Left kidney (tissue), 8 donors: ENCODE data around the gene TFCP2L1. TPM values are rescaled to one million over a fixed set of nuclear protein-coding genes. Genes with fewer than 3 reads are reported as not detected.
"Not testable (repeated sequence)": the region's sequence is repeated elsewhere in the genome, so short reads cannot be mapped to it uniquely, and the experiment has no call there.

ENCODE experiments used
- DNase-seq: peaks from one replicate; pipeline ENCODE4 v3.0.0-alpha.2; 2013
- long read RNA-seq, 8 donors: transcript quantifications; one replicate each; lab custom pipeline, GENCODE V29; 2026
- polyA plus RNA-seq: library from polyadenylated mRNA; unstranded; fragments of 120-200 nt; gene quantifications from one replicate; pipeline ENCODE4 v1.2.1, GENCODE V29; 2013; ENCODE audit not compliant: insufficient read length

Gene TFCP2L1
- polyA plus RNA-seq: 68.0 TPM
- long read RNA-seq, donor 1, full-length matches to known transcripts: 17 of 25 reads
- long read RNA-seq, donor 1, partial matches to known transcripts: 8 of 25 reads
- long read RNA-seq, donor 1, other reads (novel, unspliced or antisense): 0 of 25 reads
- long read RNA-seq, donor 2, full-length matches to known transcripts: 12 of 18 reads
- long read RNA-seq, donor 2, partial matches to known transcripts: 6 of 18 reads
- long read RNA-seq, donor 2, other reads (novel, unspliced or antisense): 0 of 18 reads
- long read RNA-seq, donor 3, full-length matches to known transcripts: 3 of 10 reads
- long read RNA-seq, donor 3, partial matches to known transcripts: 7 of 10 reads
- long read RNA-seq, donor 3, other reads (novel, unspliced or antisense): 0 of 10 reads
- long read RNA-seq, donor 4, full-length matches to known transcripts: 1 of 1 reads
- long read RNA-seq, donor 4, partial matches to known transcripts: 0 of 1 reads
- long read RNA-seq, donor 4, other reads (novel, unspliced or antisense): 0 of 1 reads
- long read RNA-seq, donor 5, full-length matches to known transcripts: 10 of 10 reads
- long read RNA-seq, donor 5, partial matches to known transcripts: 0 of 10 reads
- long read RNA-seq, donor 5, other reads (novel, unspliced or antisense): 0 of 10 reads
- long read RNA-seq, donor 6, full-length matches to known transcripts: 6 of 6 reads
- long read RNA-seq, donor 6, partial matches to known transcripts: 0 of 6 reads
- long read RNA-seq, donor 6, other reads (novel, unspliced or antisense): 0 of 6 reads
- long read RNA-seq, donor 7, full-length matches to known transcripts: 12 of 18 reads
- long read RNA-seq, donor 7, partial matches to known transcripts: 6 of 18 reads
- long read RNA-seq, donor 7, other reads (novel, unspliced or antisense): 0 of 18 reads
- long read RNA-seq, donor 8, full-length matches to known transcripts: 3 of 3 reads
- long read RNA-seq, donor 8, partial matches to known transcripts: 0 of 3 reads
- long read RNA-seq, donor 8, other reads (novel, unspliced or antisense): 0 of 3 reads

DNA sequence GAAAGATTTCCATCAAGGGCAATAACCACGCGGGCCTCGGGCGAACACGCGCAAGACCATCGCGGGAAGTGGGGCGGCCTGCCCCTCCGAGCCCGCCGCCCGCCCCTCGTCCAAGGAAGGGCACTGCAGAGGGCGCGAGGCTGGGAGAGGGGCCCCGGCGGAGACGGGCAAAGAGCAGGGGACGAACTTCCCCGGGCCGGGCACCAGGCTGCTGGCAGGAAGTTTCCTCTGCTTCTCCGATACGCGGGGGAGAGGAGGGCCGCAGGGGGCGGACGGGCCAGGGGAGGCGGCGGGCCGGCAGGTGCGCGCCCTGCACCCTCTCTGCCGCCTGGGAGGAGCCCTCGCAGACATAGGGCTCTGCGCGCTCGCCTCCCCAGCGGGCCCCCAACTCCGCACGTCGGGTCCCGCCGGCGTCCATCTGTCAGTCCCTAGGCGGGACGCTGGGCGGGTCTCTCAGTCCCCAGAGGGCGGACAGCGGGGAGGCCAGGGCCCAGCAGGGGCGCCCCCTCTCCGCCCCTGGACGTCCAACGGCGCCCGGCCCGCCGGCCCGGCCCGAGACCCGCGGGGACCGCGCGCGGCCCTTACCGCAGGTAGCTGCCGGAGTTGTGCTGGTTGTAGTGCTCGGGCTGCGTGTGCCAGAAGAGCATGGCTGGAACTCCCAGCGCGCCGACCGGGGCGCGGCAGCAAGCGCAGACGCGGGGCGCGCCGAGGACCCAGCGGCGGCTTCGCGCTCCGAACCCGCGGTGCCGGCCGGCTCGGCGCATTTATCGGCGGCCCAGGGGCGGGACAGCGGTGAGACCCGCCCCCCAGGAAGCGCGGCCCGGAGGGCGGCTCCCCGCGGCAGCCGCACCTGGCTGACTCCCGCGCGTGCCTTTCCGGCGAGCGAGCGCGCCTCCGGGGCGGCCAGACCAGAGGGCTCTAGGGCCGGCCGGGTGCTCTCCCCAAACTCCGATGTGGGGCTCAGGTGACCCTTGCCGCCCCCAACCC lies at the start of gene TFCP2L1:
TFCP2L1 (minus strand) TSS at position 740 of the 987 bp plus-strand sequence; CDS start at position 647, 93 bp downstream.
- DNase-seq: no peak

DNA sequence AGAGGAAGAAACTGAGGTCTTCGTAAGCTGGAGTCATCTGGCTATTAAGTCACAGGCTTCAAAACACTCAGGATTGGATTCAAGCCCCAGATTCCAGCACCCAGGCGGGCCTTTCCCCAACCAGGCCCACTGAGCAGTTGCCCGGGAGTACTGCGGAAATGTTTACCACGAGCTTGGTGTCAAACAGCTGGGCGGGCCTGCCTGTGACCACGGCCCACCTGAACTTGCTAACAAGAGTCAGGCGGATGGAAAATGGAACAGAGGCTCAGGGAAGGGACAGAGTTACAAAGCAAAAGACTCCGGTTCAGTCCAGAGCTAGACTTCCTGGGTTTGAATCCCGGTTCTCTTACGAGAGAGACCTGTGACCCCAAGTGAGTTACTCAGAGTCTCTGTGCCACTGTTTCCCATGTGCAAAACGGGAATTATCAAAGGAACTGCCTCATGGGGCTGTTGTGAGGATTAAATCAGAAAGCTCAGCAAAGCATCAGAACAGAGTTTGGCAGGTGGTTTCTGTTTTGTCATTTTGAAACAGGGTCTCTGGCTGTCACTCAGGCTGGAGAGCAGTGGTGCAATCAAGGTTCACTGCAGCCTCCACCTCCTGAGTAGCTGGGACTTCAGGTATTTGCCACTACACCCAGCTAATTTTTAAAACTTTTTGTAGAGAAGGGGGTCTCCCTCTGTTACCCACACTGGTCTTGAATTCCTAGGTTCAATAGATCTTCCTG lies 49.0 kb upstream of the TFCP2L1 start:
- no peak for DNase-seq

DNA sequence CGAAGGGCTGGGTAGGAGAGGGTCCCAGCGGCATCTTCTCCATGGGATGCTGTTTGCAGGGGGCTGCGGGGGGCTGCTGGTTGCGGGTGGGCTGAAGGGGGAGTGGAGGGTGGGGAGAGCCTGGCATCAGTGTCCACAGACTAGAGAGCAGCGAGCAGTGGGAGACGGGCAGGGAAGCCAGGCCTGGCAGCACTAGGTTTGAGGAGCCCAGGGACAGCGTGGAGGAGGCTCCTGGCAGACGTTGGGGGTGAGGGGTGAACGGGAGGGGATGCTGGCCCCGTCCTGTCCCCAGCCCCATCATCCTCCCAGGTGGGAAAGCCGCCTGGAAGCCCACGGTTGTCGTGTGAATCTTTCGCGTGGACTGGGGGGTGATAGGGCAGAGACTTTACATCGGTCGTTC lies 48.2 kb upstream of the TFCP2L1 start:
- DNase-seq: no peak

DNA sequence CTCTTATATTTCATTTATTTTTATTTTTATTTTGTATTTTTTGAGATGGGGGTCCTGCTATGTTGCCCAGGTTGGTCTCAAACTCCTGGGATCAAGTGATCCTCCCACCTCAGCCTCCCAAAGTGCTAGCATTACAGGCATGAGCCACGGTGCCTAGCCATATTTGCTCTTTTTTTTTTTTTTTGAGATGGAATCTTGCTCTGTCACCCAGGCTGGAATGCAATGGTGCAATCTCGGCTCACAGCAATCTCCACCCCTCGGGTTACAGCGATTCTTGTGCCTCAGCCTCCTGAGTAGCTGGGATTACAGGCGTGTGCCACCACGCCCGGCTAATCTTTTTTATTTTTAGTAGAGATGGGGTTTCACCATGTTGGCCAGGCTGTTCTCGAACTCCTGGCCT lies 46.3 kb upstream of the TFCP2L1 start:
- not testable (repeated sequence) for DNase-seq

GRCh38 chr2:121330921-121331320 lies 45.9 kb upstream of the TFCP2L1 start:
- no peak for DNase-seq

GRCh38 chr2:121329786-121330185 lies 44.8 kb upstream of the TFCP2L1 start:
- no peak for DNase-seq

GRCh38 chr2:121326628-121327027 lies 41.6 kb upstream of the TFCP2L1 start:
- DNase-seq: no peak

- no peak for DNase-seq
Observed at GRCh38 chr2:121324601-121325000, 39.6 kb upstream of the TFCP2L1 start.

DNA sequence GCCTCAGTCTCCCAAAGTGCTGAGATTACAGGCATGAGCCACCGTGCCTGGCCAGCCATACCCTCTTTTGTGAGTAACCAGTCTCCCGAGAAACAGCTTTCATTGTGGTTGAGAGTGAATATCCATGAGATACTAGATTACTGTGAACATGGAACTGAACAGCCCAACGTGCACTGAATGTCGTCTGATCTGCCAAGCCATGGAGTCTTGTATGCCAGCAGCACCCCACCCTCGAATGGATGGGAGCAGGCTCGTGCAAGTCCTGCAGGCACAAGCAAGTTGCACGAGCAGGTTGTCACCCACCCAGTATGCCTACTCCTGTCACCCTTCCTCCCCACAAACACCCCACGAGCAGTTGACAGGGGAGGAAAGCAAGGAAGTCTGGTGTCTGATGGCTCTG lies 36.5 kb upstream of the TFCP2L1 start:
- DNase-seq: no peak

- DNase-seq: no peak
Observed at GRCh38 chr2:121319941-121320340, 34.9 kb upstream of the TFCP2L1 start.

DNA sequence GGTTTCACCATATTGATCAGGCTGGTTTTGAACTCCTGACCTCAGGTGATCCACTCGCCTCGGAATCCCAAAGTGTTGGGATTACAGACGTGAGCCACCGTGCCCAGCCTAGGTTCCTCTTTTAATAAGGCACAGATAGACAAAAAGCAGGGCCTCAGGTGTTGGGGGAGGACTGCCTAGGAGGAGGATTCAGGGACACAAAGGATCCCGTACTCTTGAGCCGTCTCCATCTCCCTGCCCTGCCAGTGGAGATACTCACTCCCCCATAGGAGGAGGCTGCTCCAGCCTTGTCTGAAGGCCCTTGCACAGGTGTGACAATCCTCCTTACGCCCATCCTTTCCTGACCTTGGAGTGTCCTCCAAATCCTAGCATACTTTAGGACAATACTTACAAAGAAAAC lies 32.0 kb upstream of the TFCP2L1 start:
- no peak for DNase-seq

GRCh38 chr2:121313701-121314100 lies 28.7 kb upstream of the TFCP2L1 start:
- DNase-seq: not testable (repeated sequence)

- no peak for DNase-seq
Observed at GRCh38 chr2:121309801-121310200, 24.8 kb upstream of the TFCP2L1 start.

DNA sequence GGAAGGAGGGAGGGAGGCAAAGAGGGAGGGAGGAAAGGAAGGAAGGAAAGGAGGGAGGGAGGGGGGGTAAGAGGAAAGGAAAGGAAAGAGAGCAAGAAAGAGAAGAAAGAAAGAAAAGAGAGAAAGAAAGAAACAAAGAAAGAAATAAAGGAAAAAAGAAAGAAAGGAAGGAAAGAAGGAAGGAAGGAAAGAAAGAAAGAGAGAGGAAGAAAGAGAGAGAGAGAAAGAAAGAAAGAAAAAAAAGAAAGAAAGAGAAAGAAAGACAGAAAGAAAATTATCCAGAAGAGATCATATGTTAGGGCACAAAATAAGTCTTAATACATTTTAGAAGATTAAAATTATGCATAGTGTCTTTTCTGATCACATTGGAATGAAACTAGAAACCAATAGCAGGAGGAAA lies 24.3 kb upstream of the TFCP2L1 start:
- no peak for DNase-seq

GRCh38 chr2:121307048-121307447 lies 22.0 kb upstream of the TFCP2L1 start:
- no peak for DNase-seq

GRCh38 chr2:121304941-121305340 lies 19.9 kb upstream of the TFCP2L1 start:
- no peak for DNase-seq

- no peak for DNase-seq
Observed at GRCh38 chr2:121303531-121304263, 18.7 kb upstream of the TFCP2L1 start.

- not testable (repeated sequence) for DNase-seq
Observed at GRCh38 chr2:121301190-121301589, 16.2 kb upstream of the TFCP2L1 start.

GRCh38 chr2:121298476-121298875 lies 13.5 kb upstream of the TFCP2L1 start:
- DNase-seq: no peak

DNA sequence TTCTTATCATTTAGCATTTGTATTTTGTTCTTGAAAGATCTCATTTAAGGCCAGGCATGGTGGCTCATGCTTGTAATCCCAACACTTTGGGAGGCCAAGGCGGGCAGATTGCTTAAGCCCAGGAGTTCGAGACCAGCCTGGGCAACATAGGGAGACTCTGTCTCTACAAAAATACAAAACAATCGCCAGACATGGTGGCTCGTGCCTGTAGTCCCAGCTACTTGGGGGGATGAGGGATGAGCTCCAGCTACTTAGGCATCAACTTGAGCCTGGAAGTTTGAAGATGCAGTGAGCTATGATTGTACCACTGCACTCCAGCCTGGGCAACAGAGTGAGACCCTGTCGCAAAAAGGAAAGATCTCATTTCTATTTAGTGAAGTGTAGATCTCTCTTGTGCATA lies 12.9 kb upstream of the TFCP2L1 start:
- not testable (repeated sequence) for DNase-seq
